Endothelial cell of umbilical vein (primary cell): ENCODE measurements around the gene MROH7.

ENCODE experiments used
- EZH2 ChIP-seq: IDR thresholded peaks from 2 replicates; pipeline ENCODE4 v1.6.1; 2012; ENCODE audit warnings: borderline replicate concordance, low read depth, mild to moderate bottlenecking, moderate library complexity, low read length, inconsistent platforms; ENCODE audit not compliant: severe bottlenecking
- FOS ChIP-seq: IDR thresholded peaks from 2 replicates; pipeline ENCODE4 v1.6.1; 2011; ENCODE audit warnings: mild to moderate bottlenecking, low read length, moderate library complexity, borderline replicate concordance; ENCODE audit not compliant: insufficient read depth
- GATA2 ChIP-seq: IDR thresholded peaks from 2 replicates; pipeline ENCODE4 v1.7.0; 2011; ENCODE audit warnings: low read depth, mild to moderate bottlenecking, moderate library complexity, mixed read lengths, low read length; ENCODE audit not compliant: insufficient read length, insufficient read depth
- MYC ChIP-seq: IDR thresholded peaks from one replicate; pipeline ENCODE4 v1.6.1; 2011; ENCODE audit warnings: mild to moderate bottlenecking, low read depth, low read length
- POLR2A ChIP-seq: IDR thresholded peaks from 2 replicates; pipeline ENCODE4 v1.6.1; 2012; ENCODE audit warnings: low read depth, mild to moderate bottlenecking, control low read depth, low read length
- POLR2AphosphoS5 ChIP-seq: IDR thresholded peaks from 2 replicates; pipeline ENCODE4 v1.6.1; 2012; ENCODE audit warnings: low read depth, mild to moderate bottlenecking, control low read depth, low read length, moderate library complexity; ENCODE audit not compliant: insufficient read depth
- TF ChIP-seq, protein P1 (sequence below), 2 donors: IDR thresholded peaks; 1 replicate in 1 of 2; 2 replicates in 1 of 2; pipeline ENCODE4 v1.5.1; 2011; ENCODE audit warnings: low read length in 2 of 2, mild to moderate bottlenecking in 2 of 2, moderate library complexity in 2 of 2, control low read depth in 1 of 2, inconsistent platforms in 1 of 2, low read depth in 1 of 2; ENCODE audit not compliant: insufficient read depth in 1 of 2; ENCODE audit errors: extremely low read depth in 1 of 2

- TF ChIP-seq, protein P1, sequence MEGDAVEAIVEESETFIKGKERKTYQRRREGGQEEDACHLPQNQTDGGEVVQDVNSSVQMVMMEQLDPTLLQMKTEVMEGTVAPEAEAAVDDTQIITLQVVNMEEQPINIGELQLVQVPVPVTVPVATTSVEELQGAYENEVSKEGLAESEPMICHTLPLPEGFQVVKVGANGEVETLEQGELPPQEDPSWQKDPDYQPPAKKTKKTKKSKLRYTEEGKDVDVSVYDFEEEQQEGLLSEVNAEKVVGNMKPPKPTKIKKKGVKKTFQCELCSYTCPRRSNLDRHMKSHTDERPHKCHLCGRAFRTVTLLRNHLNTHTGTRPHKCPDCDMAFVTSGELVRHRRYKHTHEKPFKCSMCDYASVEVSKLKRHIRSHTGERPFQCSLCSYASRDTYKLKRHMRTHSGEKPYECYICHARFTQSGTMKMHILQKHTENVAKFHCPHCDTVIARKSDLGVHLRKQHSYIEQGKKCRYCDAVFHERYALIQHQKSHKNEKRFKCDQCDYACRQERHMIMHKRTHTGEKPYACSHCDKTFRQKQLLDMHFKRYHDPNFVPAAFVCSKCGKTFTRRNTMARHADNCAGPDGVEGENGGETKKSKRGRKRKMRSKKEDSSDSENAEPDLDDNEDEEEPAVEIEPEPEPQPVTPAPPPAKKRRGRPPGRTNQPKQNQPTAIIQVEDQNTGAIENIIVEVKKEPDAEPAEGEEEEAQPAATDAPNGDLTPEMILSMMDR (IDR thresholded peaks at IDR 0.05; ENCODE audit: extremely low read depth in 1 of 2, insufficient read depth in 1 of 2, low read depth in 1 of 2, low read length in 2 of 2): no peak
- no peak for TF ChIP-seq POLR2A
- TF ChIP-seq EZH2: no peak
- no peak for TF ChIP-seq POLR2AphosphoS5
- no peak for TF ChIP-seq GATA2
- TF ChIP-seq FOS: no peak
- no peak for TF ChIP-seq MYC
Observed at GRCh38 chr1:54694771-54695170, 53.2 kb downstream of the MROH7 start.
